ENCODE measurements around the gene POLR2F.
A peak's percentile ranks its signal among the peaks of the same experiment; 100 is the strongest.
"Not testable (repeated sequence)": the region's sequence is repeated elsewhere in the genome, so short reads cannot be mapped to it uniquely, and the experiment has no call there.

Gene POLR2F

GRCh38 chr22:37925767-37926166 lies 27.7 kb upstream of the POLR2F start:
- DNase-seq: no peak

GRCh38 chr22:37926358-37926757 lies 27.1 kb upstream of the POLR2F start:
- DNase-seq: no peak

GRCh38 chr22:37926771-37927636 lies 26.5 kb upstream of the POLR2F start:
- DNase-seq: no peak

DNA sequence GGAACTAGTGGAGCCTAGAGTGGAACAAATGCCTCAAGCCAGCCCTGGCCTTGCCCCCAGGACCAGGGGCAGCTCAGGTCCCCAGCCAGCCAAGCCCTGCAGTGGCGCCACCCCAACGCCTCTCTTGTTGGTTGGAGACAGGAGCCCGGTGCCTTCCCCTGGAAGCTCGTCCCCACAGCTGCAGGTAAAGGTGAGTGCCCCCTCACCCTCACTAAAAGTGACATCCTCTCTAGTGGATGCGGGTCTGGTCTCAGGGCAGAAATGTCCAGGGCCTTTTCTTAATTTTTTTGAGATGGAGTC lies 25.9 kb upstream of the POLR2F start:
- DNase-seq: no peak

GRCh38 chr22:37929390-37929789 lies 24.1 kb upstream of the POLR2F start:
- DNase-seq: no peak

DNA sequence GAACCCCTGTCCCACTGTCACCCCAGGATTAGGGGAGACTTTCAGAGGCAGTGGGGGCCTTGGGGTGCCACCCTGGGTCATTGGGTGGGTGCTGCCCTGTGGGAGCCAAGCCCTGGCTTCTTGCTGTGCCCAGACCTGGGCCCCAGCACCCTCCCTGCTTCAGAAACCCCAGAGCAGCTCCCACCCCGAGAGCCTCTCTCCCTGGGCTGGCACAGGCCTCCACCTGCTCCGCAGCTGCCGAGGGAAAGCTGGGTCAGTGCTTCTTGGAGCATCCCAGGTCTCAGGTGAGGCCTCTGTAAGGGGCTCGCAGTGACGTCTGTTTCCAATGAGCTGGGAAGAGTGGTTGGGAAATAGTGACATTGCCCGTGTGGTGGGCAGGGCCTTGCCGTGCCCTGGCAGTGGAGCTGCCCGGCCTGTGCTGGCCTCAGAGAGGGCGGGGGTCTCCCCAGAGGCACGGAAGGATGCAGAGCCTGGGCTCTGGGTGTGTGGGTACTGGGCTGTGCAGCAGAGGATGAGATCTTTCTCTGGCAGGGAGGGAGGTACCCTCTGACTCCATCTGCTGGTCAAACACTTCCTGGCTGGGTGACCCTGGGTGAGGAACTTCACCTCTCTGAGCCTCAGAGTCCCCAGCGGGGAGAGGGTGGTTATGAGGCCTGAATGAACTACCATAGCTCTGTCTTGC lies 23.1 kb upstream of the POLR2F start:
- no peak for DNase-seq

GRCh38 chr22:37930952-37931440 lies 22.5 kb upstream of the POLR2F start:
- DNase-seq: no peak

- DNase-seq: no peak
These were observed 21.6 kb upstream of the POLR2F start for GRCh38 chr22:37931893-37932389.

GRCh38 chr22:37932401-37932800 lies 21.1 kb upstream of the POLR2F start:
- no peak for DNase-seq

DNA sequence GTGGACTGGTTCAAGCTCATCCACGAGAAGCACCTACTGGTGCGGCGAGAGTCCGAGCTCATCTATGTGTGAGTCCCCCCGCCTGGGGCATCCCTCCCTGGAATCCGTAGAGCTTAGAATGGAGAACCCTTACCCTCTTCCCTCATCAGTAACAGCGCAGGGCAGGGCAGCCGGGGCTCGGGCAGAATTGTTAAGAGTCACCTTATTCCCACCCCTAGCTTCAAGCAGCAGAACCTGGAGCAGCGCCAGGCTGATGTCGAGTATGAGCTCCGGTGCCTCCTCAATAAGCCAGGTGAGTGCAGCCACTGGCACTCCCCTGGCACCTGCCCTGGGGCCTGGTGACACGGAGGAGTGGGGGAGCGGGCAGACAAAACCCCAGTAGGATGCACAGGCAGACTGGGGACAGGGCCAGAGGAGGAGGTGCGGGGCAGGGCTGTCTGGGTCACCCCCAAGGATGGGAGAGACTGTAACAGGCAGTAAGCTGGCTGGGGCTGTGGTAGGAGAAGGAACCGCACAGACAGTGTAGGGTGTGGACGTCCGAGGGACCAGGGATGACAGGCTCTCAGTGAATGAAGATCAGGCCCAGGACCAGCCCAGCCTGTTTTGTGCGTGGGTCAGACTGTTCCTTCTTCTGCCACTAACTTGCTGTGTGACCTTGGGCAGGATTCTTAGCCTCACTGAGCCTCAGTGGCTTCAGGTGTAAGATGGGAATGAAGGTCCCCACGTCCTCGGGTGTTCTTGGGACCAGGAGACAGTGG lies 20.5 kb upstream of the POLR2F start:
- DNase-seq: no peak

- peak; percentile 71 for DNase-seq
These were observed 19.7 kb upstream of the POLR2F start for GRCh38 chr22:37933711-37934376.

GRCh38 chr22:37940698-37941376 lies 12.7 kb upstream of the POLR2F start:
- DNase-seq: peak in 1 of 2 donors; percentile 80

DNA sequence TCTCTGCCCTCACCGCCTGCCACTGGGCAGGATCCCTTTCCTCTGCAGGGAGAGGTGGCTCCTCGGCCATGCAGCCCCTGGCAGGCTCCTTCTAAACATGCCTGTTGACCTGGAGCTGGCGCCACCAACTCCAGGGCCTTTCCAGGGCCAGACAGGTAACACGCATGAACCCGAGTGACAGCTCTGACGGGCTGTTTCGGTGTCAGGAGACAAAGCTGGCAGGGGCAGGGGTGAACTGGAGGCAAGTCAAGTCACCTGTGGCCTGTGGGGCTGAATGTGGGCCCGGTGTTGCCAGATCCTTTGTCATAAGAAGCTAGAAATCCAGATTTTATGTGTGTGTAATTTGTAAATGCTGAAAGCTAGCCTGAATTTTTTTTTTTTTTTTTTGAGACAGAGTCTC lies 11.4 kb upstream of the POLR2F start:
- DNase-seq: no peak

GRCh38 chr22:37943136-37943824 lies 10.2 kb upstream of the POLR2F start:
- DNase-seq: no peak

DNA sequence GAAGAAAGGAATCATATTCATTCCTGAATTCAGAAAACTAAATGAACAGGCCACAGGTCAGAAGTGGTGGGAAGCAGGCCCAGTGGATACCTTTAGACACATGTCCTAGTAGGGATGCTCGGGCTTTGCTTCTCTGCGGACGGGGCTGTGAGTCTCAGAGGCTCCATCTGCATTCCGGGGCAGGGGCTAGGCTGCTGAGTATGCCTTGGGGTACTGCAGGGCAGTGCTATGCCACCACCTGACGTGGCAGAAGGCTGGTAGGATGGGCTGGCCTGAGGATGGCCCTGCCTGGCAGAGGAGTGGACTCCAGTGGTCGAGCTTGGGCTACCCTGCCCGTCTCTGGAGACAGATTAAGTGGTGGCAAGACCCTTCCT lies 9.7 kb upstream of the POLR2F start:
- no peak for DNase-seq

GRCh38 chr22:37944423-37944822 lies 9.1 kb upstream of the POLR2F start:
- DNase-seq: not testable (repeated sequence)

DNA sequence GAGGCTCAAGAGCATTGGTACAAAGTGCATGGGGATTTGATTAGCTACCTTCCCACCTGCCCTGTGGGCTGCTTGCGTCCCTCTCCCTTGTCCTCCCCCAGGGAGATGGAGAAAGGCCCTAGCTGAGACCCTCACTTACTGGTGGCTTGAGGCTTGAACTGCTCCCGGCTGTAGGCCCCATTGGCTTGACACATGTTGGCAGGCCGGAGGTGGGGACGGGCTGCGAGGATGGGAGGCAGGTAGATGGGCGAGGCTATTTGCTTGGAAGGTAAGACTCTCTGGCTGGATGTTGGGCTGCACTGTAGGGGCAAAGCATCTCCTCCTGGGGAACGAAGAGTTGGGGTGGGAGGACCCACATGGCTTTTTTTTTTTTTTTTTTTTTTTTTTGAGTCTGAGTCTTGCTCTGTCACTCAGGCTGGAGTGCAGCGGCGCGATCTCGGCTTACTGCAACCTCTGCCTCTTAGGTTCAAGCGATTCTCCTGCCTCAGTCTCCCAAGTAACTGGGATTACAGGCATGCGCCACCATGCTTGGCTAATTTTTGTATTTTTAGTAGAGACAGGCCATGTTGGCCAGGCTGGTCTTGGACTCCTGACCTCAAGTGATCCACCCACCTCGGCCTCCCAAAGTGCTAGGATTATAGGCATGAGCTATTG lies 6.2 kb upstream of the POLR2F start:
- not testable (repeated sequence) for DNase-seq

- DNase-seq: no peak
These were observed 2.2 kb upstream of the POLR2F start for GRCh38 chr22:37951305-37951704.

DNA sequence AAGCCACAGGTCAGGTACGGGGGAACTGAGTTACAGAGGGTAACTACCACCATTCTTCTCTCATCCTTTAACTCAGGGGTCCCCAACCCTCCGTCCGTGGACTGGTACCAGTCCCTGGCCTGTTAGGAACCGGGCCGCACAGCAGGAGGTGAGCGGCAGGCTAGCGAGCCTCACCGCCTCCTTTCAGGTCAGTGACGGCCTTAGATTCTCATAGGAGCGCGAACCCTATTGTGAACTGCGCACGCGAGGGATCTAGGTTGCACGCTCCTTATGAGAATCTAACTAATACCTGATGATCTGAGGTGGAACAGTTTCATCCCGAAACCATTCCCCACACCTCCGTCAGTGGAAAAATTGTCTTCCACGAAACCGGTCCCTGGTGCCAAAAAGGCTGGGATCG lies 870 bp upstream of the POLR2F start:
- DNase-seq: not testable (repeated sequence)

GRCh38 chr22:37953062-37953436 lies 450 bp upstream of the POLR2F start:
- DNase-seq: no peak

DNA sequence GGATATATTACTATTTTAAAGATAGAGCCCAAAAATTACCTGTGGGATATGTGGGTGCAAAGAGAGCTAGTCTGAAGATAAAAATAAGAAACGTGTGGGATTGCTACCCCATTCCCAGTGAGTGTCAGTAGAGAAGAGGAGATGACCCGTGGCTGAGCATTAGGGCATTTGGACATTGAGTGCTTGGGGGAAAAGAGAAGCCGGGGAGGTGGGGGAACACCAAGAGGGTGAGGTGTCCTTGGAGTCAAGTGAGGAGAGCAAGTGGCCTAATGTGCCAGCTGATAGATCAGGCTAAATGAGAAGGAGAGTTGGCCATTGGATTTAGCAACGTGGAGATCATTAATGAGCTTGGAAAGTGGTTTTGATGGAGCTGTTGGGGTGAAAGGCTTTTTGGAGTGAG lies 1.2 kb downstream of the POLR2F start:
- DNase-seq: no peak
